NB4 (cell line): ENCODE measurements around the gene PIK3R4.

Experiments
- MYC ChIP-seq: IDR thresholded peaks from 2 replicates; pipeline ENCODE4 v1.6.1; 2011; ENCODE audit warnings: low read depth, low read length
- TF ChIP-seq, protein P1 (sequence below): IDR thresholded peaks from one replicate; pipeline ENCODE4 v1.5.1; 2012; ENCODE audit warnings: low read depth, low read length

DNA sequence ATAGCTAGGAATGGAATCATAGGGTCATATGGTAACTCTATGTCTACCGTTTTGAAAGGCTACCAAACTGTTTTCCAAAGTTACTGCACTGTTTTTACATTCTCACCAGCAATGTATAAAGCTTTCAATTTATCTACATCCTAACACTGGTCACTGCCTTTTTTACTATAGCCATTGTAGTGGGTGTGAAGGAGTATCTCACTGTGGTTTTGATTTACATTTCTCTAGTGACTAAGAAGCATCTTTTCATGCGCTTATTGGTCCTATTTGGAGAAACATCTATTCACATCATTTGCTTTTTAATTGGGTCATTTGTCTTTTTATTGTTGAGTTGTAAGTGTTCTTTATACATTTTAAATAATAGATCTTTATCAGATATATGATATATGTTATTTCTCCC is 53.3 kb downstream of the PIK3R4 start:
- TF ChIP-seq, protein P1, sequence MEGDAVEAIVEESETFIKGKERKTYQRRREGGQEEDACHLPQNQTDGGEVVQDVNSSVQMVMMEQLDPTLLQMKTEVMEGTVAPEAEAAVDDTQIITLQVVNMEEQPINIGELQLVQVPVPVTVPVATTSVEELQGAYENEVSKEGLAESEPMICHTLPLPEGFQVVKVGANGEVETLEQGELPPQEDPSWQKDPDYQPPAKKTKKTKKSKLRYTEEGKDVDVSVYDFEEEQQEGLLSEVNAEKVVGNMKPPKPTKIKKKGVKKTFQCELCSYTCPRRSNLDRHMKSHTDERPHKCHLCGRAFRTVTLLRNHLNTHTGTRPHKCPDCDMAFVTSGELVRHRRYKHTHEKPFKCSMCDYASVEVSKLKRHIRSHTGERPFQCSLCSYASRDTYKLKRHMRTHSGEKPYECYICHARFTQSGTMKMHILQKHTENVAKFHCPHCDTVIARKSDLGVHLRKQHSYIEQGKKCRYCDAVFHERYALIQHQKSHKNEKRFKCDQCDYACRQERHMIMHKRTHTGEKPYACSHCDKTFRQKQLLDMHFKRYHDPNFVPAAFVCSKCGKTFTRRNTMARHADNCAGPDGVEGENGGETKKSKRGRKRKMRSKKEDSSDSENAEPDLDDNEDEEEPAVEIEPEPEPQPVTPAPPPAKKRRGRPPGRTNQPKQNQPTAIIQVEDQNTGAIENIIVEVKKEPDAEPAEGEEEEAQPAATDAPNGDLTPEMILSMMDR, result no peak
- no peak for TF ChIP-seq MYC
